HG03139 (cell line): ENCODE results near the gene TGIF1.

Experiments used
- ATAC-seq: cut with Tn5 transposase; IDR thresholded peaks from one replicate; pipeline ENCODE4 v1.9.1; 2021; ENCODE audit not compliant: unreplicated experiment

Gene TGIF1

GRCh38 chr18:3480827-3481573 is 31.0 kb downstream of the TGIF1 start:
- no peak for ATAC-seq

GRCh38 chr18:3481696-3482210 is 31.8 kb downstream of the TGIF1 start:
- ATAC-seq, result peak; percentile 63

- no peak for ATAC-seq
These were observed 32.3 kb downstream of the TGIF1 start for GRCh38 chr18:3482258-3482657.

GRCh38 chr18:3485153-3486149 is 35.5 kb downstream of the TGIF1 start:
- no peak for ATAC-seq

GRCh38 chr18:3486512-3486911 is 36.5 kb downstream of the TGIF1 start:
- no peak for ATAC-seq

GRCh38 chr18:3489462-3489861 is 39.5 kb downstream of the TGIF1 start:
- ATAC-seq, result no peak

- ATAC-seq, result no peak
These were observed 42.1 kb downstream of the TGIF1 start for GRCh38 chr18:3491981-3492555.

GRCh38 chr18:3492721-3493120 is 42.7 kb downstream of the TGIF1 start:
- no peak for ATAC-seq

- ATAC-seq, result no peak
These were observed 43.7 kb downstream of the TGIF1 start for GRCh38 chr18:3493501-3494244.

GRCh38 chr18:3494245-3494526 is 44.2 kb downstream of the TGIF1 start:
- no peak for ATAC-seq

- ATAC-seq, result no peak
These were observed 44.6 kb downstream of the TGIF1 start for GRCh38 chr18:3494569-3494968.

GRCh38 chr18:3495691-3496430 is 45.9 kb downstream of the TGIF1 start:
- no peak for ATAC-seq

- no peak for ATAC-seq
These were observed 48.9 kb downstream of the TGIF1 start for GRCh38 chr18:3498698-3499471.

- no peak for ATAC-seq
These were observed 49.5 kb downstream of the TGIF1 start for GRCh38 chr18:3499501-3499900.

GRCh38 chr18:3500016-3500415 is 50.0 kb downstream of the TGIF1 start:
- ATAC-seq, result no peak

- no peak for ATAC-seq
These were observed 52.7 kb downstream of the TGIF1 start for GRCh38 chr18:3502650-3503049.

- no peak for ATAC-seq
These were observed 54.7 kb downstream of the TGIF1 start for GRCh38 chr18:3504637-3505036.

- ATAC-seq, result no peak
These were observed 58.9 kb downstream of the TGIF1 start for GRCh38 chr18:3508576-3509549.
